OCI-LY7 (cell line): ENCODE results near the gene TIMM23. TPM values are rescaled to one million over a fixed set of nuclear protein-coding genes. Genes with fewer than 3 reads are reported as not detected.
"Not testable (repeated sequence)": the region's sequence is repeated elsewhere in the genome, so short reads cannot be mapped to it uniquely, and the experiment has no call there.

Source experiments
- BruUV-seq: library from RNA; stranded (reverse); fragments of 400-500 nt; replicated peaks from 2 replicates; lab custom pipeline; 2021; lab: Mats Ljungman, UMichigan
- CTCF ChIA-PET: fragments of 300-600 bp; sonication (Branson Sonifier 250); formaldehyde crosslinking; loops from one replicate; lab custom pipeline; 2022; ENCODE audit warnings: antibody characterized with exemption; ENCODE audit not compliant: unreplicated experiment; lab: Charles Lee
- POLR2A ChIA-PET: fragments of 300-600 bp; sonication (Branson Sonifier 250); formaldehyde crosslinking; loops from one replicate; lab custom pipeline; 2022; ENCODE audit warnings: antibody characterized with exemption; lab: Charles Lee
- DNase-seq: peaks from one replicate; pipeline ENCODE4 v3.0.0-alpha.2; 2015; ENCODE audit warnings: low spot score
- H2AFZ ChIP-seq: fragments of 200-600 bp; sonication (generic), shearing (Covaris generic); 2 replicates; pipeline ENCODE4 v1.6.1; 2014; ENCODE audit warnings: mild to moderate bottlenecking, antibody characterized with exemption, low read length, moderate library complexity
- H3K27ac ChIP-seq: fragments of 200-600 bp; sonication (generic); 2 replicates; pipeline ENCODE4 v1.5.1; 2014; ENCODE audit warnings: mixed run types, low read depth, mild to moderate bottlenecking, moderate library complexity, low read length, inconsistent platforms; ENCODE audit not compliant: poor library complexity, severe bottlenecking
- H3K36me3 ChIP-seq: fragments of 200-600 bp; sonication (generic); 2 replicates; pipeline ENCODE4 v1.6.1; 2014; ENCODE audit warnings: mild to moderate bottlenecking, antibody characterized with exemption, low read length, moderate library complexity, mixed read lengths; ENCODE audit not compliant: insufficient read depth
- H3K4me1 ChIP-seq: fragments of 200-600 bp; sonication (generic); 2 replicates; pipeline ENCODE4 v1.5.1; 2014; ENCODE audit warnings: mild to moderate bottlenecking, low read length; ENCODE audit not compliant: insufficient read depth, poor library complexity, severe bottlenecking
- H3K4me2 ChIP-seq: fragments of 200-600 bp; sonication (generic); 2 replicates; pipeline ENCODE4 v1.6.1; 2014; ENCODE audit warnings: mild to moderate bottlenecking, low read length
- H3K4me3 ChIP-seq: fragments of 200-600 bp; sonication (generic); 2 replicates; pipeline ENCODE4 v1.5.1; 2014; ENCODE audit warnings: mild to moderate bottlenecking, low read depth, low read length; ENCODE audit not compliant: poor library complexity, severe bottlenecking
- H3K79me2 ChIP-seq: fragments of 200-600 bp; sonication (generic); 2 replicates; pipeline ENCODE4 v1.6.1; 2016; ENCODE audit warnings: low read depth, mild to moderate bottlenecking, low read length, moderate library complexity, mixed read lengths; ENCODE audit not compliant: insufficient read depth
- H3K9me2 ChIP-seq: fragments of 200-600 bp; sonication (generic); 2 replicates; pipeline ENCODE4 v1.6.1; 2016; ENCODE audit warnings: mild to moderate bottlenecking, low read length, mixed read lengths; ENCODE audit not compliant: insufficient read depth
- H3K9me3 ChIP-seq: fragments of 200-600 bp; sonication (generic); 2 replicates; pipeline ENCODE4 v1.6.1; 2014; ENCODE audit warnings: mild to moderate bottlenecking, mixed run types, low read length, mixed read lengths
- H4K20me1 ChIP-seq: fragments of 200-600 bp; sonication (generic); 2 replicates; pipeline ENCODE4 v1.6.1; 2014; ENCODE audit warnings: mild to moderate bottlenecking, antibody characterized with exemption, low read length, moderate library complexity, mixed read lengths; ENCODE audit not compliant: insufficient read depth
- EZH2phosphoT487 ChIP-seq: fragments of 200-600 bp; sonication (generic); IDR thresholded peaks from 2 replicates; pipeline ENCODE4 v1.6.1; 2018; ENCODE audit warnings: low read depth, borderline replicate concordance, mild to moderate bottlenecking, mixed run types, antibody characterized with exemption, low read length, moderate library complexity, mixed read lengths
- intact Hi-C: fragments of 100-400 bp; cut with micrococcal nuclease; formaldehyde crosslinking; loops from one replicate; pipeline ENCODE4 v1.10.0; 2022; ENCODE audit not compliant: unreplicated experiment
- total RNA-seq, 2 experiments: library from RNA; depleted of rRNA in 1 of 2; stranded (reverse); fragments of >200 nt in 1 of 2; shearing (Covaris generic) in 1 of 2; gene quantifications; 2 replicates each; pipeline ENCODE4 v1.2.3, GENCODE V29; 2014 to 2022
- TF ChIP-seq, protein P1 (sequence below): fragments of 200-600 bp; sonication (generic); conservative IDR thresholded peaks from 2 replicates; pipeline ENCODE4 v1.5.1; 2014; ENCODE audit warnings: mild to moderate bottlenecking, antibody characterized with exemption, low read length, moderate library complexity, mixed read lengths

Gene TIMM23
- total RNA-seq, 2 experiments from 2014 or later: 50.5 to 59.1 TPM

- ChIA-PET POLR2A (interaction anchor here (0.6 to 0.8 kb wide), 2 partner anchors 17 to 347 kb away, joined by 3 read pairs; no protein-coding TSS in a partner anchor), CTCF (no interaction called here)
- H3K4me2 ChIP-seq: no peak overlapping the region
- H3K27ac ChIP-seq: no peak overlapping the region
- TF ChIP-seq, protein P1, sequence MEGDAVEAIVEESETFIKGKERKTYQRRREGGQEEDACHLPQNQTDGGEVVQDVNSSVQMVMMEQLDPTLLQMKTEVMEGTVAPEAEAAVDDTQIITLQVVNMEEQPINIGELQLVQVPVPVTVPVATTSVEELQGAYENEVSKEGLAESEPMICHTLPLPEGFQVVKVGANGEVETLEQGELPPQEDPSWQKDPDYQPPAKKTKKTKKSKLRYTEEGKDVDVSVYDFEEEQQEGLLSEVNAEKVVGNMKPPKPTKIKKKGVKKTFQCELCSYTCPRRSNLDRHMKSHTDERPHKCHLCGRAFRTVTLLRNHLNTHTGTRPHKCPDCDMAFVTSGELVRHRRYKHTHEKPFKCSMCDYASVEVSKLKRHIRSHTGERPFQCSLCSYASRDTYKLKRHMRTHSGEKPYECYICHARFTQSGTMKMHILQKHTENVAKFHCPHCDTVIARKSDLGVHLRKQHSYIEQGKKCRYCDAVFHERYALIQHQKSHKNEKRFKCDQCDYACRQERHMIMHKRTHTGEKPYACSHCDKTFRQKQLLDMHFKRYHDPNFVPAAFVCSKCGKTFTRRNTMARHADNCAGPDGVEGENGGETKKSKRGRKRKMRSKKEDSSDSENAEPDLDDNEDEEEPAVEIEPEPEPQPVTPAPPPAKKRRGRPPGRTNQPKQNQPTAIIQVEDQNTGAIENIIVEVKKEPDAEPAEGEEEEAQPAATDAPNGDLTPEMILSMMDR: no peak
- TF ChIP-seq EZH2phosphoT487: no peak
- H3K36me3 ChIP-seq: peaks cover 89% of the 10 kb centered on the region
- intact Hi-C loops: no loop called here
- no peaks in the 10 kb centered on the region for H3K9me3 ChIP-seq
- no peak for DNase-seq
- H4K20me1 ChIP-seq: no peaks in the 10 kb centered on the region
- no peaks in the 10 kb centered on the region for H3K9me2 ChIP-seq
- no peak overlapping the region for H2AFZ ChIP-seq
- no peak overlapping the region for H3K4me3 ChIP-seq
- no TSS peak for BruUV-seq
- H3K79me2 ChIP-seq: no peaks in the 10 kb centered on the region; the same call in 1 of the 2 replicates
- H3K4me1 ChIP-seq: no peaks in the 10 kb centered on the region
Measured at GRCh38 chr10:46000538-46000937, 28.2 kb downstream of the TIMM23 start.

DNA sequence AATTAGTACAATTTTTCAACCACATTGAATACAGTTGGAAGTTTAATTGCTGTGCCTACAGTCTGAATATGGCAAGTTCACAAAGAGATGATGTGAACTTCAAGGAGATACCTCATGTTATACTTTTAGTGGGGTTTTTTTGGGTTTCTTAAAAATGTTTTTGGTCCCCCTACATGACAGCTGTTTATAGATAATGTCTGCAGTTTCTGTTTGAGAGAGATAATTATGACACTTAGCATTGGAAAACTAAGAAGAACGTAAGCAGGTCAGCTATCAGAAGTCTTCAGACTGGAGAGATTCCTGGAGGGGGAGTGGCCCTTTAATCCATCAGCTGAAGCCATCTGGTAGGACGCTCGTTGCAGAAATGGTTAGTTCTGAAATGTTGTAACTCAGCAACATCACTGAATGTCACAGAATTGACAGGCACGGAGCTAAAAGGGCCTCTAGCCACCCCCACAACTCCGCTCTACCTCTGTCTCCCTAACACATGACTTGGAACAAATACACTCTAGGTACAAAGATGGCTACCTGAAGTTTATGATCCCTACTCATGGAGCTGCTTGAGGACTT is 29.0 kb downstream of the TIMM23 start:
- no peak overlapping the region for H3K4me2 ChIP-seq
- TF ChIP-seq, protein P1: no peak
- no peak for TF ChIP-seq EZH2phosphoT487
- no peak overlapping the region for H2AFZ ChIP-seq
- no peaks in the 10 kb centered on the region for H3K9me3 ChIP-seq
- DNase-seq: no peak
- intact Hi-C loops: no loop called here
- POLR2A ChIA-PET: interaction anchor here (0.6 to 1.6 kb wide), 5 partner anchors 9 to 89 kb away, joined by 3 to 8 read pairs (median 5); no protein-coding TSS in a partner anchor
- H3K9me2 ChIP-seq: no peaks in the 10 kb centered on the region
- no peaks in the 10 kb centered on the region for H3K4me1 ChIP-seq
- CTCF ChIA-PET: no interaction called here
- no peak overlapping the region for H3K27ac ChIP-seq
- H3K4me3 ChIP-seq: no peak overlapping the region
- no peaks in the 10 kb centered on the region for H4K20me1 ChIP-seq
- H3K36me3 ChIP-seq: peaks cover 96% of the 10 kb centered on the region
- H3K79me2 ChIP-seq: no peaks in the 10 kb centered on the region; the same call in 1 of the 2 replicates
- BruUV-seq: no TSS peak

DNA sequence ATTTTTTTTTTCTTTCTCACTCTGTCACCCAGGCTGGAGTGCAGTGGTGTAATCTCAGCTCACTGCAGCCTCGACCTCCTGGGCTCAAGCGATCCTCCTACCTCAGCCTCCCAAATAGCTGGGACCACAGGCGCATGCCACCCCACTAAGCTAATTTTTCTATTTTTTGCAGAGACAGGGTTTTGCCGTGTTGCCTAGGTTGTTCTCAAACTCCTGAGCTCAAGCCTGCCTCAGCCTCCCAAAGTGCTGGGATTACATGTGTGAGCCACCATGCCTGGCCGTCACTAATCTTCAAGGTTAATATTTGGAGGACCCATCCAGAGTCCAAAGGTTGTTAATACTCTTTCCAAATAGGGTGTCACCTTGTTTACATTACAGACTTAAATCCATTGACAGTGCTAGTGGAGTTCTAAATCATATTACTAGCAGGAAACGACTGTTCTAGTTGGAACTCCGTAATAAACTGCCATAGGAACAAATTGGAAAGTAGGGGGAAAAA is 29.9 kb downstream of the TIMM23 start:
- CTCF ChIA-PET, DNase-seq, H3K9me3 ChIP-seq, H4K20me1 ChIP-seq, H3K27ac ChIP-seq, H3K9me2 ChIP-seq, intact Hi-C loops, H2AFZ ChIP-seq, H3K4me1 ChIP-seq, H3K4me3 ChIP-seq, H3K4me2 ChIP-seq, BruUV-seq, H3K79me2 ChIP-seq: not testable (repeated sequence)
- POLR2A ChIA-PET: interaction anchor here (0.5 to 1.6 kb wide), 5 partner anchors 8 to 84 kb away, joined by 3 to 5 read pairs (median 4); no protein-coding TSS in a partner anchor
- peaks cover 100% of the 10 kb centered on the region for H3K36me3 ChIP-seq
